SKM-1 (cell line): ENCODE measurements around the gene ZNF43.
"Not testable (repeated sequence)": the region's sequence is repeated elsewhere in the genome, so short reads cannot be mapped to it uniquely, and the experiment has no call there.

Experiments used
- DNase-seq: peaks from one replicate; lab custom pipeline; 2025; ENCODE audit not compliant: unreplicated experiment; lab: John Stamatoyannopoulos, UW

Gene ZNF43

DNA sequence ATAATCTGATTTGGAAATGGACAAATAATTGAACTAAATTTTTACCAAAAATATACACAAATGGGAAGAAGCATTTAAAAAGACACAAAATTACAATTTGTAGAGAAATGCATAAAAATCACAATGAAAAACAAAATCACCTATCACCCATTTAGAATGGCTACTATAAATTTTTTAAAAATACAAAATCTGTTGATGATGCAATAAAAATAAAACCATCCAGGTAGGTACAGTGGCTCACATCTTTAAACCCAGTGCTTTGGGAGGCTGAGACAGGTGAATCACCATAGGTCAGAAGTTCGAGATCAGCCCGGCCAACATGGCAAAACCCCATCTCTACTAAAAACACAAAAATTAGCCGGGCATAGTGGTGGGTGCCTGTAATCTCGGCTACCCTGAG lies 23.5 kb downstream of the ZNF43 start:
- no peak for DNase-seq

- not testable (repeated sequence) for DNase-seq
These were observed 27.5 kb downstream of the ZNF43 start for GRCh38 chr19:21808400-21809000.

- DNase-seq: no peak
These were observed 46.4 kb downstream of the ZNF43 start for GRCh38 chr19:21789466-21790085.

GRCh38 chr19:21786936-21787335 lies 49.0 kb downstream of the ZNF43 start:
- DNase-seq: no peak

DNA sequence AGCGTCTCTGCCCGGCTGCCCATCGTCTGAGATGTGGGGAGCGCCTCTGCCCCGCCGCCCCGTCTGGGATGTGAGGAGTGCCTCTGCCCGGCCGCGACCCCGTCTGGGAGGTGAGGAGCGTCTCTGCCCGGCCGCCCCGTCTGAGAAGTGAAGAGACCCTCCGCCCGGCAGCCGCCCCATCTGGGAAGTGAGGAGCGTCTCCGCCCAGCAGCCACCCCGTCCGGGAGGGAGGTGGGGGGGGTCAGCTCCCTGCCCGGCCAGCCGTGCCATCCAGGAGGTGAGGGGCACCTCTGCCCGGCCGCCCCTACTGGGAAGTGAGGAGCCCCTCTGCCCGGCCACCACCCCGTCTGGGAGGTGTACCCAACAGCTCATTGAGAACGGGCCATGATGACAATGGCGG lies 60.2 kb downstream of the ZNF43 start:
- DNase-seq: not testable (repeated sequence)

DNA sequence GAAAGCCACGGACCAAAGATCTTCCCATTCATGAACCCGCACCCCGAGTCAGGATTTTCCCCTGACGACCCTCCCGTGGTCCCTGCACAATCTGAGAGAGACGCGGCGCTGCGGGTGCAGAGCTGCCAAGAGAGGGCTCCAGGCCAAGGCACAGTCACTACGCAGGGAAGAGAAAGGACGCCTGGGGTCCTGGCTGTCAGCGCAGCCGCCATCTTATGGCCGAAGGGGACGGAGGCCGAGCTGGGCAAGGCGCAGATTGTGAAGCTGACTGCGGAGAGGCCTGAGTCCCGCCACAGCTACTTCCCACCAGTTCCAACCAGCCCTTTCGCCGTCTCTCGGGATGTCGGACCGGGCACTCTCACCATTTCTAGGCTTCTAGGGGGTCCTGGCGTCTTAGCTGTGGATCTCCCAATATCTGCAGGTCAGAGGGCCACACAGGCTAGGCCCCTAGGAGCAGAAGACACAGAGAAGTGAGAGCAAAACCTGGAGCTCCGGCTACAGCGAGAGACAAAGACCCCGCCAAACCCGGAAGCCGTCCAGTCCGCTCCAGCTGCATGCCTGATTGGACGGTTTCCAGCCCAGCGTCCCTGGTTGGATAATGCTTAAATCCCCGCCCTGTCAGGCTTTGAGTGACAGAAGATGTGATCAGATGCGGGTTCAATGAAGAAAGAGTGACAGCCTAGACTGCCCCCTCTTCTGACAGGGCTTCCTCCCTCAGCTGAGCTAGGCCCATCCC lies 68.7 kb downstream of the ZNF43 start, which contains the start of gene ZNF100:
ZNF100 (minus strand) TSS at position 515 of the 736 bp plus-strand sequence; CDS start at position 365, 150 bp downstream.
- DNase-seq: peak; percentile 90

- DNase-seq: not testable (repeated sequence)
These were observed 69.3 kb downstream of the ZNF43 start for GRCh38 chr19:21766705-21767064.

- no peak for DNase-seq
These were observed 70.8 kb downstream of the ZNF43 start for GRCh38 chr19:21765151-21765550.

DNA sequence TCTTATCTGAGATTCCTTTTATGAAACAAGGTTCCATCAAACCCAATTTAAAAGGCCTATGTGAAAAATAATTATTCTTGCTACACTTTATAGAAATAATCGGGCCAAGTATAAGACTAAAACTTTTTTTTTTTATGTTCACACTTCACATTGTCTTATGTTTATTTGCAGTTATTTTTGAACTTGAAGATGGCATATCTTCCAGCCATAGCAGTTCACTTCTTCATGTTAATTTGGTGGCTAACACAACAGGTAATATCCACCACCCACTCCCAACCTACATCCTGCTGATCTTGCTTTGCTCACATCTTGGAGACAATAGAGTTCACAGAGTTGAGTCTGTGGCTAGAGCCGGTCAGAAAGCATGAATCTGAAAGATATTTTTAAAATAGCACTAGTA lies 74.4 kb downstream of the ZNF43 start:
- not testable (repeated sequence) for DNase-seq

DNA sequence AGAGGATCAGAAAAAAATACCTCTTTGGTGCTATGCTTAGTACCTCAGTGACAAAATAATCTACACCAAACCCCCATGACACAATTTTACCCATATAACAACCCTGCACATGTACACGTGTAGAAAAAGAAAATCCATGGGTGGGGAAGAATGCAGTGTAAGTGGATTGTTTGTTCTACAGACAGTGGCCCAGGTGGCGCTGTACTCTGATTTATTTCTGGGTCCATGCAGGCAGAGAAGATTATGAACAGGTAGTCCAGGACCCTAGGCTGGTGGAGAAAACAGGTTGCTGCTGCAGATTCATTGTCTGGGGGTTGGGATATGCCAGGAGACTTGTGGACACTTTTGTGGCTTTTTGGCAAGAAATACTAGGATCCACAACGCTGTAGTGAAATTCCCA lies 77.7 kb downstream of the ZNF43 start:
- no peak for DNase-seq

DNA sequence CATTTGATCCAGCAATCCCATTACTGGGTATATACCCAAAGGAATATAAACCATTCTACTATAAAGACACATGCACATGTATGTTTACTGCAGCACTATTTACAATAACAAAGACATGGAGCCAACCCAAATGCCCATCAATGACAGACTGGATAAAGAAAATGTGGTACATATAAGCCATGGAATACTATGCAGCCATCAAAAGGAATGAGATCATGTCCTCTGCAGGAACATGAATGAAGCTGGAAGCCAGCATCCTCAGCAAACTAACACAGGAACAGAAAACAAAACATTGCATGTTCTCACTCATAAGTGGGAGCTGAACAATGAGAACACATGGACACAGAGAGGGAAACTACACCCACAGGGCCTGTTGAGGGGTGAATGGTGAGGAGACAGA lies 80.4 kb downstream of the ZNF43 start:
- DNase-seq: not testable (repeated sequence)
